GM19467 (cell line): Measurements from ENCODE around the gene BPIFA3.

Experiments used
- ATAC-seq: cut with Tn5 transposase; IDR thresholded peaks from one replicate; pipeline ENCODE4 v1.9.1; 2021; ENCODE audit warnings: mild to moderate bottlenecking, moderate library complexity; ENCODE audit not compliant: unreplicated experiment

The BPIFA3 gene

DNA sequence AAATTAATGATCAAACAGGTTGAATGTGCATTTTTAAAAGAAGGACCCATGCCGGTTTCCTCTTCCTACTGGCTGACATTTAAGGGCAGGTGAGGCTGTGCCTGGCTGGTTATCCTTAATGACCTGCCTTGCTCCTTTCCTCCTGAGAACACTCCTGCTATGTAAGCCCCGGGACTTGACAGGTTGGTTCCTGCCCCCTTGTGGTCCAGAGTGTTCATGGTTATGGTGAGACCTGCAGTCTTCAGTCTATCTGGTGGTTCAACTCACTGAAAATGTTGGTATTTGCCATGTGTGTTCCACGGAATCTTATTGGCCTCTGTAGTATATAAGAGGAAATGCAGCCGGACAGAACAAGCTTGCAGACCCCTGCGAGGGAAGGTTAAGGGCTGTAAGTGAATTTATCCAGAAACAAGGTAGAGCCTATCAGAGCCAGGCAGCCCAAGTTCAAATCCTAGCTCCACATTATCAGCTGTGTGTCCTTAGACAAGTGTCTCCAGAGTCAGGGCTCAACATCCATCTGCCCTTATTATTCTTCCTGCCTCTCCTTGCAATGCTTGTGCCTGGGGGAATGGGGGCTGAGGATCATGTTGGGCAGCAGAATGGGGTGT is 5.2 kb upstream of the BPIFA3 start:
- ATAC-seq = no peak

DNA sequence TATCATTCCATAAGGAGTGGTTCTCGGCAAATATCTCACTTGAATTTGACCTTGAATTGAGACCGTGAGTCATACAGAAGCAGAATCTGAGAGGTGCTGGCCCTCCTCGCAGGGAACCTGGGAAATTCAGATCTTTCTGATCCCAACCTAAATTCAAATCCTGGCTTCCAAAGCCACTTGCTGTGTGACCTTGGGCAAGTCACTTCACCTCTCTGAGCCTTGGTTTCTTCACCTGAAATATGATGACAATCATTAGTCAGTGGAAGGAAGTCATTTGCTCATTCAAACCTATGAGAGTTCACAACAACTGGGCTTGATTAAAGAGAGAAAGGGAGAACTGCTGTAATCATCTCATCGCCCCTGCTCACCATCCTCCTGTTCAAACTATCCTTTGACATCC is 7.2 kb downstream of the BPIFA3 start:
- ATAC-seq = no peak

DNA sequence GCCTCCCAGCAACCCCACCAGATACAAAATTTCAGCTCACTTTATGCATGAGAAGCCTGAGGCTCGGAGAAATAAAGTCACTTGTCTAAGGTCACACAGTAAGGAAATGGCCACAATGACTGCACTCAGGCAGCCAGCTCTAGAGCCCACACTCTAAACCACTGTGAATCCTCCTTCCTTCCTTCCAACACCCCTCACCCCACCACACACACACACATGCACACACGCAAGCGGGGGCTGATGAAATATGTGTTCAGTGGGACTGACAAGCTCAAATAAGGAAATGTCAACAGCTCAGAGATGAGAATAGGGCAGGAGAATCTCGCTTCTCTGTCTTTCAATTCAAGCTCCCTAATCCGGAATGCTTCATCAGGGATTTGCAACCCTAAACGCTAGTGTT is 12.7 kb downstream of the BPIFA3 start:
- no peak for ATAC-seq

DNA sequence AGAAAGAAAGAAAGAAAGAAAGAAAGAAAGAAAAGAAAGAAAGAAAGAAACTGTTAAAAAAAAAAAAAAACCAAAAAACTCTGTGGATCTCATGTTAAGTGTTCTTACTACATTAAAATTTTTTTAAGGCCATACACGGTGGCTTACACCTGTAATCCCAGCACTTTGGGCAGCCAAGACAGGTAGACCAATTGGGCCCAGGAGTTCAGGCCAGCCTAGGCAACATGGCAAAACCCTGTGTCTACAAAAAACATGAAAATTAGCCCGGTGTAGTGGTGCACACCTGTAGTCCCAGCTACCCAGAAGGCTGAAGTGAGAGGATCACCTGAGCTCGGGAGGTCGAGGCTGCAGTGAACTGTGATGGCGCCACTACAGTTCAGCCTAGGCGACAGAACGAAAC is 14.1 kb downstream of the BPIFA3 start:
- ATAC-seq = no peak

DNA sequence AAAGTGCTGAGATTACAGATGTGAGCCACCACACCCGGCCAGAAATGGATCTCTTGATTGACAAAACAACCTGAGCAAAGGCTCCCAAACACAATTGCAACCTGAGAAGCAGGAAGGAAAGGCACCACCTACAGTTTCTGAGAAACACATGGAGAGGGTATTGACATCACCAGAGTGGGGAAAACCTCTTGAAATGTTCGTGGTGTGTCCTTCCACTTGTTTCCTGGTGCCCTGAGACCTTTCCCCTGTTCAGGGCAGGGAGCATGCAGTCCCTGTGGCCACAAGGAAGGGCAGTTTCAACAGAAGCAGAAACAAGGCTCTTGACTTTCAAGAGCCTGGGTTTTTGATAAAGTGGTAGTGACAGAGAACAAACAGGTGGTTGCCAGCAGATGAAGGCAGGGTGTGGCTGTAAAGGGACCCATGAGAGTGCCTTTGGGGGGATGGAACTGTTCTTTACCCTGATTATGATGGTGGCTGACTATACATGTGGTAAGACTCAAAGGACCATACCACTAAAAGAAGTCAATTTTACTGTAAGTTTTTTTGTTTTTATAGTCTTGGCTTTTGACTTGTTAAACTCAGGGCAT is 15.4 kb downstream of the BPIFA3 start:
- ATAC-seq = no peak

DNA sequence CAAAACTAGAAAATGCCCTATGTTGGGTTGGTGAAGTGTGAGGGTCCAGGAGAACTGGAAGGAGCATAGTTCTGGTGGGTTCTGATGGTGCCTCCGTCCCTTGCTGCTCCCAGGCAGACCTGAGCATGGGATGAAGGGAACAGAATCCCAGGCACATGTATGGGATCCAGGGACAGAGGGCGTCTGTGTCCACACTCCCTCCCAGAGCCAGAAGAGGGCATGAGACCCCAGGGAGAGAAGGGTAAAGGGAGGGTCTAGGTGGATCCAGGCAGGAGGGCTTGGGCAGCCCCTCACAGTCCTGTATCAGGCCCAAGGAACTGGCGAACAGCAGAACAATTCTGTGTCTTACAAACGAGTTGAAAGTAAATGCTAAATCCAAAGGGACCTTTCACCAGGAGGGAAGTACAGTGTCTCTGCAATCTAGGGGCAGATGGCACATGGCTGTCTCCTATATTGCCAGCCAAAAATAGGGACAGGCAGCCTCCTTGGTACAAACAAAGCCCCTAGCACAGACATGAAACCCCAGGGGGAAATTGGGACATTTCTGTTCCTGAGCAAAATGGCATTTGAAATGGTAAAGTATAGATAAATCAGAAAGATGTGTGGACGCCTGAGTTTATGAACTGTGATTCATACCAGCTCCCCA is 16.1 kb downstream of the BPIFA3 start:
- ATAC-seq = no peak

DNA sequence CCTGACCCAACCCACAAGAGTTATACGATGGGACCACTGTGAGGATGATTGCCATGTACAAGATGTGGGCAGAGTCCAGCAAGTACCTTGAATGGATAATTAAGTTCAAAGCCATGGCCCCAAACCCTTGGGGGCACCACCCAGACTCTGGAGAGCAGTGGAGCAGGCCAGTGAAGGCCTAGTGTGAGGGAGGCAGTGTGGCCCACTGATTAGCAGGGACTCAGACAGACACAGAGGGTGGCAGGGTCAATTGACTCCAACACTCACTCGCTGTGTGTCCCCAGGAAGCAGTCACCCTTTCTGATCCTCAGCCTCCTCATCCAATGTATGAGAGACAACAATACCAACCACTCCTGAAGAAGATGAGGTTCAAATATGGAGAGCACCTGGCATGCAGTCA is 16.9 kb downstream of the BPIFA3 start:
- no peak for ATAC-seq

DNA sequence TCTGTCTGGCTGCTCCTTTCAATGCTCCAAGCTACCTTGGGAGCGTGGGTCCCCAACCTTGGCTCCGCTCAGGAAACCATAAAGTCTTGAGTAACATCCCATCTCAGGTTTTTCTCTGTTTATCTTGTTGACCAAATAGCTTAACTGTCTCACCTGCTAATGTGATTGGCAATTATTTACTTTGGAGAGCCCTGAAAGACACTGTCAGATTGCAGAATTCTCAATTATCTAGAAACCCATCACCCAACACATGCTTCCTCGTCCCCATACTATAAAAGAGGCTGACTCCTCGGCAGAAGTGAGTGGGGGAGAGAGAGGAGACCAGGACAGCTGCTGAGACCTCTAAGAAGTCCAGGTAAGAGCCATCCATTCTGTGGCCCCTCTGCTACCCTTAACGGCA is 18.5 kb downstream of the BPIFA3 start, which contains the start of gene BPIFA1:
TSS of gene BPIFA1 (plus strand) at position 301 of the 400 bp plus-strand sequence. CDS start 1,716 bp downstream, outside the sequence.
- no peak for ATAC-seq

DNA sequence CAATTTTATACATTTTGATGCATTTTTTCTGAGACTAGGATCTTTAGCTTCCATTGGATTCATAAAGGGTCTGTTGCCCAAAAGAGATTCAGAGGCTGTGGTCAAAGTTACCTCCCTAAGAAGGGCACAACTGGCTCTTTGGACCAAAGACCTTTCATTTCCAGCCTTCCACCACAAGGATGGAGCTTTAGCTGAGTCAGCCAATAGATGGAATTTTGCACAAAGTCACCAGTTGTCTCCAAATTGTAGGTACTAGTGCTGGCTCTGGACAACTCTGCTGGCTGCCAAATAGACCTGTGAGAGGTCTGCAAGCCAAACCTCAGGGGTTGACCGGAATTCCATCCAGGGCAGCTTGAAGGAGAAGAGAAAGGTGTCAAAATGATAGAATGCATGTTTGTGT is 19.2 kb downstream of the BPIFA3 start:
- ATAC-seq = no peak

DNA sequence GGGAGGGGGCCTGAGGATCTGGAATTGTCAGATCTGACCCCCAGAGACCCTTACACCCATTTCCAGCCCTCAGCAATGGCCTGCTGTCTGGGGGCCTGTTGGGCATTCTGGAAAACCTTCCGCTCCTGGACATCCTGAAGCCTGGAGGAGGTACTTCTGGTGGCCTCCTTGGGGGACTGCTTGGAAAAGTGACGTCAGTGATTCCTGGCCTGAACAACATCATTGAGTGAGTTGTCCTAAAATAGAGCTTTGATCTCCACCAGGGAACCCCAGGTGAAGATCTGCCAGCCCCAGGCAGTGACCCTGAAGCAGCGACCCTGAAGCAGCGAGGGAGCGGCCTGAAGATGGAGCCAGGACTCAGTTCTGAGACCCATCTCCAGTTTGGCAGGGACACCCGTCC is 20.8 kb downstream of the BPIFA3 start:
- no peak for ATAC-seq

DNA sequence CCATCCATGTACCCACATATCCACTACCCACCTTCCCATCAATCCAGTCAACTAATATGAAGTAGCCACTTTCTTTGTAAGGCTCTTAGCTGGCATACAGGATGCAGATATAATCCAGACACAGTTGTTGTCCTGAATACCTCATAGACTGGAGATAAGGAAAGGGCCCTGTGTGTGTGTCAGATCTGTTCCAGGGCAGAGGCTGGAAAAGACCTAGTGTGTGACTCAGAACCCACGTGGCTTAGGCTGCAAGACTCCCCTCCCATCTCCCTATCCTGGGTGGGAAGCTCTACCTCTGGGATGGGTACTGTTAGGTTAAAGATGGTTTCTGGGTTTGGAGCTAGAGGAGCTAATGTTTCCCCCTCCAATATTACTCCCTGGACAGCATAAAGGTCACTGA is 22.3 kb downstream of the BPIFA3 start:
- no peak for ATAC-seq

DNA sequence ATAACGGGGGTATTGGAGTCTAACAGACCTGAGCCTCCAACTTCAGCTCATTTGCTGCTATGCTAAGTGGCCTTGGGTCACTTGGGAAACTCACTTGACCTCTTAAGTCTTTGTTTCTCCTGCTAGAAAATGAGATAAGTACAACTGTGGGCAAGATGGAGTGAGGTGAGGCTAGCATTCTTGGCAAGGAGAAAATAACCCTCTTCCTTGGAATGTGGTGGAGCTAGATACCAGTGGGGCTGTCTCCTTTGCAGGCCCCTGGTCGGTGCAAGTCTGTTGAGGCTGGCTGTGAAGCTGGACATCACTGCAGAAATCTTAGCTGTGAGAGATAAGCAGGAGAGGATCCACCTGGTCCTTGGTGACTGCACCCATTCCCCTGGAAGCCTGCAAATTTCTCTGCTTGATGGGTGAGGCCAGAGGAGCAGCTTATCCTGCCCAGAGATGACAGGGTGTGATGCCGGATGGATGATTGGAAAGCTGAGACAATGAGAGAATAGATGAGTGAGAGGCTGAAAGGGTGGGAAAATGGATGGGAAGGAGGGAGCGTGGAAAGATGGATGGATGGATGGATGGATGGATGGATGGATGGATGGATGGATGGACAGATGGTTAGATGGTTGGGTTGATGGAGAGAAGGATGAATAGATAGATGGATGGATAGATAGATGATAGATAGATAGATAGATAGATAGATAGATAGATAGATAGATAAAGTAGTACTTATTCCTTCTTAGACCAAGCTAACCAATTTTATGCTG is 23.0 kb downstream of the BPIFA3 start:
- ATAC-seq = no peak

DNA sequence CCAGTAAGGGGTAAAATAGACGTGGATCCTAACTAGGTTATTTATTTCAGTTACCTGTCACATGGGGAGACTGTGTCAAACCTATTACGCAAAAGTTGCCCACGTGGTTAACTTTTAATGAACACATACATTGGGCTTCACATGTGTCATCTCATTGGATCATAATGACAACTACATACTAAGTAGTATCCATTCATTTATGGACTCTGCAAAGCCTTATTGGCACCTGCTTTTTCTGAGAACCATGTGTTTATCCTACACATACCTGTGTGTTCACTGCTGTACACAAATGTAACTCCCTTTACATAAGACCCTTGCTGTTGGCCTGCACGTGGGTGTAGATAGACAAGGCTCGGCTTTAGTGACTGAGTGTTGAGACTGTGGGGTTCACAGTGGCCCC is 23.8 kb downstream of the BPIFA3 start:
- no peak for ATAC-seq

DNA sequence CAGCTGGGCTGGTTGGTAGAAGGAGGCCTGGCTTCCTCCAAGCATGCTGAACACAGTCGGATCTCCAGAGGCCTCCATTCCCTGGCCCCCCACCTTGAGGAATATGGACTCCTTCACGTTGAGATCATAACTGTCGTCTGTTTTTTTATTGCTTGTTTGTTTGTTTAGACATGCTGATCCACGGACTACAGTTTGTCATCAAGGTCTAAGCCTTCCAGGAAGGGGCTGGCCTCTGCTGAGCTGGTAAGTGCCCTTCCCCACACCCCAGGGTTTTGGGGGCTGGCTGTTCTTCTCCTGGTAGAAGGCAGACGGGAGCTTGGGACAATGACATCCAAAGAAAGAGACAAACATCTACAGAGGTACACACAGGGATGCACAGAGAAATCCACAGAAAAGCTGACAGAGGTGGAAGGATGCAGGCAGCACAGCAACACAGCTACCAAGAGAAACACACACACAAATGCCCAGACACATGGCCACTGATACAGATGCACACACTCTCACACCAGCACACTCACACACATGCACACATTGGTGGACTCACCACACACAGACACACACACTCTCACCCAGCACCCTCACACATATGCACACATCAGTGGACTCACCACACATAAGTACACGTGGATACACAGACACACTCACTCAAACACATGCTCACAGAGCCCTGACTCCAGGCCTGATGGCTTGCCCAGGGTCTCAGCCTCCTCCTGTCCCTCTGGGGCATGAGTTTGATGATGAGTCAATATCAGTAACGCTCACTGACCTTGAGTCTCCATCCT is 25.4 kb downstream of the BPIFA3 start:
- no peak for ATAC-seq

DNA sequence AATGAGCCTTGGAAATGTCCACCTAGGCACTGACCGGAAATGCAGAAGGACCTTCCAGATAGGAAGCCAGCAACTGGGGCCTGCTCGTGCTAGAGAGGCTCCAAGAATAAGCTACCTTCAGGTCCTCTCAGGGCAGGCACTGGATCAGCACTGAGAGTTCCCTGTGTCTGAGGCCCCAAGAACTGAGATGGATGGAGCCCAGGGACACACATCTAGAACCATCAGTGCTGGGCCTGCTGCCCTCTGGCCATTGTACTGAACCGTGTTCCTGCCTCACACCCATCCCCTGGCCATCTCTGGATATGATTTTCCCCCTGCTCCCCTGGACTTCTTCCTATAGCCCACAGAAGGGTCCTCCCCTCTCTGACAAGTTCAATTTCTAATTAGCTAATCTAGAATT is 28.9 kb downstream of the BPIFA3 start:
- no peak for ATAC-seq

DNA sequence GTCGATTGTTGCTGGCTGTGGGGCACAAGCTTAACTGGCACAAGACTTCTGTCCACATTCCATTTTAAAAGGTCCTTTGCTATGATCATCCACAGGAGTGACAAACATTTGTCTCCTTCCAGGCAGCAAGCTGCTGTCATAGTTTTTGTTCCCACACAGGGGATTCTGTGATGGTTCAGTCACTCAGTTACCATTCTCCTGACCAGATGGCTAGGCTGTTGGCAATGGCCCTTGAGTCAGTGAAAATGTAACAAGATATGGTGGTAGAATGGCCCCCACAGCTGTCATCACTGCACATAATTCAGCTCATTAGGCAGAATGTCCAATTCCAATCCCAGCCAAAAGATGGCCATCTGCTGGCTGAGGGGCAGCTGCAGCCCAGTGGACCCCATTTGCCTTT is 32.3 kb downstream of the BPIFA3 start:
- ATAC-seq = no peak

DNA sequence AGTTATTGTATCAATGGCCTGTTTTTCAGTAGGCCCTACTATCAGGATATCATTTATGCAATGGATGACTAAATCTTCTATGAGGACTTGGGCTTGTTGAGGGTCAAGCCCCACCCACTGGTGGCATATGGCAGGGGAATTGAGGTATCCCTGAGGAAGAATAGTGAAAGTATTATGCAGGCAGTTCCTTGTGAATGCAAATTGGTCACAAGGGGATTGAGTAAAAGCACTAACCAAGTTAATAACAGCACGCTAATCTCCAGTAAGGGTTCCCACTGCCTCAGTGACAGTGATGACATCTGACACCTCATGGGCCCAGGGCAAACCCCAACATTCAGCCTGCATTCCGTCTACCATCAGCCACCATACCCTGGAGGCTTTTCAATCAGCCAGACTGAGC is 33.5 kb downstream of the BPIFA3 start:
- no peak for ATAC-seq

DNA sequence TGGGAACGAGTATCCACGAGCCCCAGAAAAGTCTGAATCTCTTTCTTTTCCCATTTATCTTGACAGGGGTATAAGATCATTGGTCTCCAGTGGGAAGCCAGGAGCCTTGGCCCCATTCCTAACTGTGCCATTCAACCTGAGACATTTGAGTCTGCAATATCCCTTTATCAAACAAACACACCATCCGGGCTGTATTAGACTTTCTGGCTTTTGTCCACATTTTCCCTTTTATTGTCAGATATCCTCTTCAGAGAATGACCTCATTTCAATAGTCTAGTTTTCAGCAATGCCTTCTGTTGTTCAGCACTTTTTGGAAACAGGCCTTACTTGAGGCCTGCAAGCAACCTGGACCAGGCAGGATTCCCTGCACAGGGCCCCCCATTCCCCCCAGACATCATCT is 34.3 kb downstream of the BPIFA3 start:
- no peak for ATAC-seq

DNA sequence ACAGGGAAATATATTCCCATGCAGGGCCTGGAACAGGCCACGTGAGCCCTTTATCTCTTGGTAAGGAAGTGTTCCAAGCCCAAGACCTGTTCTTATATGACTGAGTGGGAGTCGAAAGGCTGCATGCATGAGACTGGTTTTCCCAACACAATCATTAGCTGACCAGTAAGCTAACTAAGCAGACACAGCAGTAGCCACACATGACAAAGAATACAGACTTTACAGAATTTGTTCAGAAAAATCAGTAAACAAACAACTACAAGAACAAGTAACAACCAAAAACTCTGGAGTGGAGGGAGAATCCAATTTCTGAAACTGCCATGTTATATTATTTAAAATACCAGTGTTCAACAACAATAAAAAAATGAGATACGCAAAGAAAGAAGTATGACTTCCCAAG is 35.3 kb downstream of the BPIFA3 start:
- ATAC-seq = no peak

DNA sequence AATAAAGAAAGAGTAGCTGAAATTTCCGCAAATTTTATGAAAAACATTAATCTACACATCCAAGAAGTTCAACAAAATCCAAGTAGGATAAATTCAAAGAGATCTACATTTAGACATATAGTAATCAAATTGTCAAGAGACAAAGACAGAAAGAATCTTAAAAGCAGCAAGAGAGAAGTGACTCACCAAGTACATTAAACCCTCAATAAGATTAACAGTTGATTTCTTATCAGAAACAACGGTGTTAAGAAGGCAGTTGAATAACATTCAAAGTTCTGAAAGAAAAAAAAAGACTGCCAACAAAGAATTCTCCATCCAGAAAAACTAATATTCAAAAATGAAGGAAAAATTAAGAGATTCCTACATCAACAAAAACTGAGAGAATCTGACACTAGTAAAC is 37.9 kb downstream of the BPIFA3 start:
- no peak for ATAC-seq

DNA sequence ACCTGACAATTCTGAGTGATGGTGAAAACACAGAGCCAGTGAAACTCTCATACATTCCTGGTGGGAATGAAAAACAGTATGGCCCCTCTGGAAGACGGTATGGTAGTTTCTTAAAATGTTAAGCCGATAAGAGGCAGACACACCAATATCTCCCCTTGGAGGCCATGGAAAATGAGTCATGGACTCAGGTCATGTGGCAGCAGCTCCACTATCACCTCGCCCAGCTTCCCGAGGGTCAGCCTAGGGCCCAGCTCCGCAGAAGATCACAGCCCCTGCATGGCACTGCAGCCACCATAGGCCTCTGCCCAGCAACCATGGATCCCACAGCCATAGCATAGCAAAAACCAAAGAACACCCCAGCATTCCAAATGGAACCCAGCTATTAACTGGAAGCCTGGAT is 40.1 kb downstream of the BPIFA3 start:
- no peak for ATAC-seq
